ENCODE measurements around the gene A3GALT2. TPM values are rescaled to one million over a fixed set of nuclear protein-coding genes. Genes with fewer than 3 reads are reported as not detected.

Gene A3GALT2
- polyA plus RNA-seq, 1 of the 3 experiments (the other 2 are of a cell fraction) = 0.07 TPM

DNA sequence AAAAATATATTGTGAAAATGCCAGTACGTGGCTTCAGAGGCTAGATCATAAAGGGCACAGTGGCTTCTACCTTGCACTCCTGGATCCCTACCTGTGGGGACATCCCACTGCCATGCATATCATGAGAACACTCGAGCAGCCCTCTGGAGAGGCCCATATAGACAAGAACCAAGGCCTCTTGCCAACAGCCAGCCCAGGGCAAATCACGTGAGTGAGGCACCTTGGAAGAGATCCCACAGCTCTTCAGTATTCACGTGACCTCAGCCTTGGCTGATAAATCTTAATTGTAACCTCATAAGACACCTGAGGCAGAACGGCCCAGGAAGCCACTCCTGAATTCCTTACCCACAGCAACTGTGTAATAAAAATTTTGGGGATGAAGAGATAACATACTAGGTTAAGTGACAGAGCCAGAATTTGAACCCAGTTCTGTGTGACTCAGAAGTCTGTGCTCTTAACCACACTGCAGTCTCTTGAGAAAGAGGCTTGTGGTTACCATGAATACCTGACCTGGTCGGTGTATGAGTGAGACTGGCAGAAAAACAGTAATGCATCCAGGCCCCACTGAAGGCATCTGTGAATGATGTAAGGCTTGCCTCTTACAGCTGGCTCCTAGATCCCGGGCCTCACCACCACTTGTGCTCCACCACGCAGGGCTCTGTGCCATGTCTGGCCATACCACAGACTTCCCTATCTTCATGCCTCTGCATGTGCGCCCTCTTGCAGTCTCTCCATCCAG is 6.9 kb upstream of the A3GALT2 start (continued):
- TF ChIP-seq, protein P1, sequence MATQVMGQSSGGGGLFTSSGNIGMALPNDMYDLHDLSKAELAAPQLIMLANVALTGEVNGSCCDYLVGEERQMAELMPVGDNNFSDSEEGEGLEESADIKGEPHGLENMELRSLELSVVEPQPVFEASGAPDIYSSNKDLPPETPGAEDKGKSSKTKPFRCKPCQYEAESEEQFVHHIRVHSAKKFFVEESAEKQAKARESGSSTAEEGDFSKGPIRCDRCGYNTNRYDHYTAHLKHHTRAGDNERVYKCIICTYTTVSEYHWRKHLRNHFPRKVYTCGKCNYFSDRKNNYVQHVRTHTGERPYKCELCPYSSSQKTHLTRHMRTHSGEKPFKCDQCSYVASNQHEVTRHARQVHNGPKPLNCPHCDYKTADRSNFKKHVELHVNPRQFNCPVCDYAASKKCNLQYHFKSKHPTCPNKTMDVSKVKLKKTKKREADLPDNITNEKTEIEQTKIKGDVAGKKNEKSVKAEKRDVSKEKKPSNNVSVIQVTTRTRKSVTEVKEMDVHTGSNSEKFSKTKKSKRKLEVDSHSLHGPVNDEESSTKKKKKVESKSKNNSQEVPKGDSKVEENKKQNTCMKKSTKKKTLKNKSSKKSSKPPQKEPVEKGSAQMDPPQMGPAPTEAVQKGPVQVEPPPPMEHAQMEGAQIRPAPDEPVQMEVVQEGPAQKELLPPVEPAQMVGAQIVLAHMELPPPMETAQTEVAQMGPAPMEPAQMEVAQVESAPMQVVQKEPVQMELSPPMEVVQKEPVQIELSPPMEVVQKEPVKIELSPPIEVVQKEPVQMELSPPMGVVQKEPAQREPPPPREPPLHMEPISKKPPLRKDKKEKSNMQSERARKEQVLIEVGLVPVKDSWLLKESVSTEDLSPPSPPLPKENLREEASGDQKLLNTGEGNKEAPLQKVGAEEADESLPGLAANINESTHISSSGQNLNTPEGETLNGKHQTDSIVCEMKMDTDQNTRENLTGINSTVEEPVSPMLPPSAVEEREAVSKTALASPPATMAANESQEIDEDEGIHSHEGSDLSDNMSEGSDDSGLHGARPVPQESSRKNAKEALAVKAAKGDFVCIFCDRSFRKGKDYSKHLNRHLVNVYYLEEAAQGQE (IDR thresholded peaks at IDR 0.05; ENCODE audit: low read depth, low read length) = no peak
- TF ChIP-seq RAD21 (IDR thresholded peaks at IDR 0.05; ENCODE audit: low read length) = no peak
- no peak for TF ChIP-seq GATA2 (CRISPR knock-in tag; IDR thresholded peaks at IDR 0.05)
- TF ChIP-seq, protein P2, sequence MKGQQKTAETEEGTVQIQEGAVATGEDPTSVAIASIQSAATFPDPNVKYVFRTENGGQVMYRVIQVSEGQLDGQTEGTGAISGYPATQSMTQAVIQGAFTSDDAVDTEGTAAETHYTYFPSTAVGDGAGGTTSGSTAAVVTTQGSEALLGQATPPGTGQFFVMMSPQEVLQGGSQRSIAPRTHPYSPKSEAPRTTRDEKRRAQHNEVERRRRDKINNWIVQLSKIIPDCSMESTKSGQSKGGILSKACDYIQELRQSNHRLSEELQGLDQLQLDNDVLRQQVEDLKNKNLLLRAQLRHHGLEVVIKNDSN (IDR thresholded peaks at IDR 0.05; ENCODE audit: borderline replicate concordance, low read depth) = 0 out of 2 replicates have a peak, but pooled peaks have one; percentile 43
- TF ChIP-seq MEF2A (IDR thresholded peaks at IDR 0.05; ENCODE audit: borderline replicate concordance, low read depth) = no peak
- no peak for TF ChIP-seq EZH2phosphoT487 (IDR thresholded peaks at IDR 0.05; ENCODE audit: borderline replicate concordance, low read depth)

DNA sequence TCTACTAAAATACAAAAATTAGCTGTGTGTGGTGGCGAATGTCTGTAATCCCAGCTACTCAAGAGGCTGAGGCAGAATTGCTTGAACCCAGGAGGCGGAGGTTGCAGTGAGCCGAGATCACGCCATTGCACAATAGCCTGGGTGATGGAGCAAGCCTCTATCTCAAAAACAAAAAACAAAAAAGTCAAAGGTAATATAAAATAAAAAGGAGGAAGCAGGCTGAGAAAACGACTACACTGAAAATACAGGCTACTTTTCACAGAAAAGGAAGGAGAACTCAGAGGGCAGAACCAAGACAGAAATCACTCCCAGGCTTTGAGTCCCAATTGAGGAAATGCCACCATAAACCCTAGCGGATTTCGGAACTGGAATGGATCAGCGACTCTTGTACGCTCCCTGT is 5.9 kb upstream of the A3GALT2 start:
- ChIA-PET POLR2A (no interaction called here), CTCF (interaction anchor here (1.0 to 2.3 kb wide), 2 partner anchors 28 to 31 kb away, joined by 4 to 7 read pairs; no protein-coding TSS in a partner anchor)
- no peaks in the 10 kb centered on the region for H3K27me3 ChIP-seq (ENCODE audit: insufficient read depth)
- no peak overlapping the region for H3K9ac ChIP-seq
- peaks cover 90 to 91% of the 10 kb centered on the region in 2 experiments for H3K36me3 ChIP-seq (replicated peaks in 1 of 2; ENCODE audit: control insufficient read depth in 1 of 2, insufficient read depth in 2 of 2, low read length in 1 of 2)
- H3K79me2 ChIP-seq (ENCODE audit: insufficient read depth) = peaks cover 43% of the 10 kb centered on the region
- peaks cover 2 to 12% of the 10 kb centered on the region in 2 experiments; a peak in 3 of 4 replicates for H3K4me1 ChIP-seq (ENCODE audit: control insufficient read depth in 1 of 2, insufficient read depth in 2 of 2, low read depth in 1 of 2, low read length in 1 of 2)
- H4K20me1 ChIP-seq (ENCODE audit: insufficient read depth) = peaks cover 81% of the 10 kb centered on the region
- H3K4me3 ChIP-seq (ENCODE audit: low read depth in 2 of 2, low read length in 1 of 2) = no peak overlapping the region
- no peak overlapping the region for H3K4me2 ChIP-seq
- 90% methylated on average over 9 of the region's 9 CpGs for WGBS (ENCODE audit: low lambda C conversion rate)
- H3F3A ChIP-seq (replicated peaks; ENCODE audit: insufficient read depth) = peaks cover 49% of the 10 kb centered on the region
- no peaks in the 10 kb centered on the region for H3K9me3 ChIP-seq
- H3K27ac ChIP-seq (ENCODE audit: low read depth in 2 of 2, low read length in 1 of 2) = peak overlapping the region in 1 of 2 experiments; percentile 53; a peak in 1 of 4 replicates
- no peak for DNase-seq
- H2AFZ ChIP-seq (ENCODE audit: low read depth) = no peak overlapping the region
- H3K9me2 ChIP-seq = no peaks in the 10 kb centered on the region
- TF ChIP-seq, protein P3, sequence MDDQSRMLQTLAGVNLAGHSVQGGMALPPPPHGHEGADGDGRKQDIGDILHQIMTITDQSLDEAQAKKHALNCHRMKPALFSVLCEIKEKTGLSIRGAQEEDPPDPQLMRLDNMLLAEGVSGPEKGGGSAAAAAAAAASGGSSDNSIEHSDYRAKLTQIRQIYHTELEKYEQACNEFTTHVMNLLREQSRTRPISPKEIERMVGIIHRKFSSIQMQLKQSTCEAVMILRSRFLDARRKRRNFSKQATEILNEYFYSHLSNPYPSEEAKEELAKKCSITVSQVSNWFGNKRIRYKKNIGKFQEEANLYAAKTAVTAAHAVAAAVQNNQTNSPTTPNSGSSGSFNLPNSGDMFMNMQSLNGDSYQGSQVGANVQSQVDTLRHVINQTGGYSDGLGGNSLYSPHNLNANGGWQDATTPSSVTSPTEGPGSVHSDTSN (IDR thresholded peaks at IDR 0.05) = no peak
- TF ChIP-seq GATA2 (CRISPR knock-in tag; IDR thresholded peaks at IDR 0.05) = no peak
- no peak for TF ChIP-seq RCOR1 (IDR thresholded peaks at IDR 0.05; ENCODE audit: low read length)
- no peak for TF ChIP-seq RXRA (IDR thresholded peaks at IDR 0.05; ENCODE audit: borderline replicate concordance, low read depth)
- TF ChIP-seq, protein P4, sequence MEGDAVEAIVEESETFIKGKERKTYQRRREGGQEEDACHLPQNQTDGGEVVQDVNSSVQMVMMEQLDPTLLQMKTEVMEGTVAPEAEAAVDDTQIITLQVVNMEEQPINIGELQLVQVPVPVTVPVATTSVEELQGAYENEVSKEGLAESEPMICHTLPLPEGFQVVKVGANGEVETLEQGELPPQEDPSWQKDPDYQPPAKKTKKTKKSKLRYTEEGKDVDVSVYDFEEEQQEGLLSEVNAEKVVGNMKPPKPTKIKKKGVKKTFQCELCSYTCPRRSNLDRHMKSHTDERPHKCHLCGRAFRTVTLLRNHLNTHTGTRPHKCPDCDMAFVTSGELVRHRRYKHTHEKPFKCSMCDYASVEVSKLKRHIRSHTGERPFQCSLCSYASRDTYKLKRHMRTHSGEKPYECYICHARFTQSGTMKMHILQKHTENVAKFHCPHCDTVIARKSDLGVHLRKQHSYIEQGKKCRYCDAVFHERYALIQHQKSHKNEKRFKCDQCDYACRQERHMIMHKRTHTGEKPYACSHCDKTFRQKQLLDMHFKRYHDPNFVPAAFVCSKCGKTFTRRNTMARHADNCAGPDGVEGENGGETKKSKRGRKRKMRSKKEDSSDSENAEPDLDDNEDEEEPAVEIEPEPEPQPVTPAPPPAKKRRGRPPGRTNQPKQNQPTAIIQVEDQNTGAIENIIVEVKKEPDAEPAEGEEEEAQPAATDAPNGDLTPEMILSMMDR (IDR thresholded peaks at IDR 0.05) = no peak
- no peak for TF ChIP-seq CHD2 (IDR thresholded peaks at IDR 0.05; ENCODE audit: low read length, partially characterized antibody)
- no peak for TF ChIP-seq TEAD4 (IDR thresholded peaks at IDR 0.05; ENCODE audit: borderline replicate concordance, insufficient read depth)
- TF ChIP-seq TAF1 (IDR thresholded peaks at IDR 0.05; ENCODE audit: borderline replicate concordance, low read depth, low read length) = no peak
- TF ChIP-seq, protein P5, sequence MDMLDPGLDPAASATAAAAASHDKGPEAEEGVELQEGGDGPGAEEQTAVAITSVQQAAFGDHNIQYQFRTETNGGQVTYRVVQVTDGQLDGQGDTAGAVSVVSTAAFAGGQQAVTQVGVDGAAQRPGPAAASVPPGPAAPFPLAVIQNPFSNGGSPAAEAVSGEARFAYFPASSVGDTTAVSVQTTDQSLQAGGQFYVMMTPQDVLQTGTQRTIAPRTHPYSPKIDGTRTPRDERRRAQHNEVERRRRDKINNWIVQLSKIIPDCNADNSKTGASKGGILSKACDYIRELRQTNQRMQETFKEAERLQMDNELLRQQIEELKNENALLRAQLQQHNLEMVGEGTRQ (IDR thresholded peaks at IDR 0.05; ENCODE audit: borderline replicate concordance, low read depth, low read length) = no peak
- TF ChIP-seq TCF12 (IDR thresholded peaks at IDR 0.05) = no peak
- TF ChIP-seq, protein P1 (IDR thresholded peaks at IDR 0.05; ENCODE audit: low read depth, low read length) = no peak
- no peak for TF ChIP-seq NRF1 (IDR thresholded peaks at IDR 0.05; ENCODE audit: low read depth, low read length)
- no peak for TF ChIP-seq EP300 (IDR thresholded peaks at IDR 0.05; ENCODE audit: borderline replicate concordance in 1 of 2, low read depth in 1 of 2, low read length in 1 of 2)

All from SK-N-SH (cell line).